GM18520 (cell line): ENCODE results near the gene NRXN2.

Source experiments
- ATAC-seq: cut with Tn5 transposase; IDR thresholded peaks from one replicate; pipeline ENCODE4 v1.9.1; 2021; ENCODE audit not compliant: unreplicated experiment

The NRXN2 gene

GRCh38 chr11:64654439-64654838 is 68.6 kb downstream of the NRXN2 start:
- ATAC-seq, result no peak

GRCh38 chr11:64653388-64653973 is 69.5 kb downstream of the NRXN2 start:
- no peak for ATAC-seq

DNA sequence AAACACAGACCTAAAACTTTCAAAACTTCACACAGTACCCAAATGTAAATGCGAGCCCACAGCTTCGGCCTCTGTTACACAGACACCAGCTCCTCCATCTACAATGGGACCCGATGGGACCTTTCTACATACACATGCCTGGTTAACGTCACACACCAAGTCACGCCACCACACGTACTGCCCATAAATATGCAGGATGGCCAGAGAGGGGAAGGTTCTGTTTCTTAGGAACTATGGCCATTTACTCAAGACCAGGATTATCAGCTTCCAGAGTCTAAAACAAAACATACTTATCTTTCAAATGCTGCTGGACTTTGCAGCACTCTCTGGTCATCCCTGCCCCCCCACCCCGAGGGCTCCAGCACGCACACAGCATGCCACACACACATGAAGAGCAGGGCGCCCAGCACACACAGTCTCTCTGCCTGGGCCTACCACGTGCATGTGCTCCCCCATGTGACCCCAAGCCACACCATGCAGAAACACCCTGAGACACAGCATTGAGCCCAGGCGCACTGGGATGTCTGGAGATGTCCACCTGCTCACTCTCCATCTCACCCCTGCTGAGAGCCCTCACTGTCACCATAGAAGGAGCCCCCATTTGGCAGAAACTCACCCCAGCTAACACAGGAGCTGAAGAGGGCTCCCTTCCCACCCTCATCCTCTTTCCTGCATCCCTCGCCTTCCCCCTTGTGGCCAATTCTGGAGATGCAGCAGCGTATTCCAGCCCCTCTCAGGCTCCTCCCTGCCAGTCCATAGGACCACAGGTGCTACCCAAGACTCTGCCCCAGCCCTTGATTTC is 70.2 kb downstream of the NRXN2 start:
- no peak for ATAC-seq

DNA sequence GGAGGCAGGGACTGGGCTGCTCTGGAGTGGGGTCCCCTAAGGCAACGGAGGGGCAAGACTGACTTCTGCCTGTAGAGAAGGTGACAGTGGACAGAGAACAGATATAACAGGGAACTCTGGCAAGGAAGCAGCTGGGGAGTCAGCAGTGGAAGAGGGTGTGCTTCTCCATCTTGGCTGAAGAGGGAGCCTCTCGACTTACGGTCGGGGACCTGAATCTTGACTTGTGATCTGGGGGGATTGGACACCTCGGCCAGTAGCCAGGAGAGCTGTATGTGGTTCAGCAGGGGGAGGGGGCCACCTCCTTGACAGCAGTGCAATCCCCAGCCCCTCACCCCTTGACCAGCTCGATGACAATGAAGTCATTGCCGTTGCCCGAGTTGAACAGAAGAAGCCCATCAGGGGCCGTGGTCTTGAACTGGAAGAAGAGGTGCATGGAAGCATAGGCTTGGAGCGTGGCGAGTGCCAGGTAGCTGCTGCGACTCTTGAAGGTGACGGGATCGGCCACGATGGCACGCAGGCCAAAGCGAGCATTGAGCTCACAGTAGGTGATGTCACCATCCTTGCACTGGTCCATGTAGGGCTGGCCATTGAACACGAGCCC is 72.0 kb downstream of the NRXN2 start:
- no peak for ATAC-seq

DNA sequence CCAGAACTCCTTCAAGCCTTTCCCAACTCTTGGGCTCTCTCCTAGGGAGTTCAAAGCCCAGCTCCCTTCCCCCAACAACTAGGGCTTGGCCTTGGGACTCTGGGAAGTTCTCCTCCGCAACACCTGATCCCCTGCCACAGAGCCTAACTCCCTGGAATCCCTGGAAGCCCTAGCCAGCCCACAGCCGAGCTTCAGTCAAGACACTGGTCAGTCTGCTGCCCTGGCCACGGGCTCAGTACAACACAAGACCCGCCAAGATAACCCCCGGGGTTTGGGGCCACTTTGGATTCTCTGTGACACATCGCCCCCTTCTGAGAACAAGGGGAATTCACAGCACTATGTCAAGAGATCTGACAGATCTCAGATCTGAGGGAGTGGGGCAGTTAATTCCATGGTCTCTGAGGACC is 73.7 kb downstream of the NRXN2 start:
- ATAC-seq, result no peak

- no peak for ATAC-seq
Observed at GRCh38 chr11:64648551-64648950, 74.4 kb downstream of the NRXN2 start.

DNA sequence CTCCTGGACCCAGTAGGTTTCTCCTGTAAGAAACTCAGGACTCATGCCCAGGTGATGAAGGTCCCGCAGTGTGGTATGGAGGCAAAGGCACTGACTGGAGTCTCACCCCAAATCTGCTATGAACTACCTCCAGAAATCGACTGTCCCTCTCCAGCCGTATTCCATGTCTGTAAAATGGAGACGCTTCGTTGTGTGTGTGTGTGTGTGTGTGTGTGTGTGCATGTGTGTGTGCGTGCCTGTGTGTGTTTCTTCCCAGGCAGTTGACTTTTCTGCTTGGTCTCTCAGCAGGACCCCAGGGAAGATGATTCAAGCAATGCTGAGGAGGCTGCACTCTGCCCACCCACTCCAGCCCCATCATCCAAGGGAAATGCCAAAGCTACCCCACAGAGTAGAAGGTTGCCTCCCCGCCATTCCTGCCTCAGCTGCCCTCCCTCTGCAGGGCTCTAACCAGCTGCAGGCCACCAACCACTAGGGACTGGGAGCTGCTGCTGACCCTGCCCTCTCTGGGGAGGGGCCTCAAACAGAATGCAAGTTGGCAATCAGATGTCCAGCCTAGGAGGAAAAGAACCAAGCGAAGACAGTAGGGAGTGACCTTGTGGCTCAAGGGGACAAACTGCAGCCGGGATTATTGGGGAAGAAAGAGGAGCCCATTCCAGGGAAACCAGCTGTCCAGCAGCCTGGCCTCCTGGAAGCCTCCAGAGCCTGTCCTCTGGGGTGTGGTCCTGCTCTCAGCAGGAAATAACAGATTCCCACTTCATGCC is 75.8 kb downstream of the NRXN2 start:
- ATAC-seq, result no peak

- ATAC-seq, result no peak
Observed at GRCh38 chr11:64644647-64645275, 78.2 kb downstream of the NRXN2 start.

DNA sequence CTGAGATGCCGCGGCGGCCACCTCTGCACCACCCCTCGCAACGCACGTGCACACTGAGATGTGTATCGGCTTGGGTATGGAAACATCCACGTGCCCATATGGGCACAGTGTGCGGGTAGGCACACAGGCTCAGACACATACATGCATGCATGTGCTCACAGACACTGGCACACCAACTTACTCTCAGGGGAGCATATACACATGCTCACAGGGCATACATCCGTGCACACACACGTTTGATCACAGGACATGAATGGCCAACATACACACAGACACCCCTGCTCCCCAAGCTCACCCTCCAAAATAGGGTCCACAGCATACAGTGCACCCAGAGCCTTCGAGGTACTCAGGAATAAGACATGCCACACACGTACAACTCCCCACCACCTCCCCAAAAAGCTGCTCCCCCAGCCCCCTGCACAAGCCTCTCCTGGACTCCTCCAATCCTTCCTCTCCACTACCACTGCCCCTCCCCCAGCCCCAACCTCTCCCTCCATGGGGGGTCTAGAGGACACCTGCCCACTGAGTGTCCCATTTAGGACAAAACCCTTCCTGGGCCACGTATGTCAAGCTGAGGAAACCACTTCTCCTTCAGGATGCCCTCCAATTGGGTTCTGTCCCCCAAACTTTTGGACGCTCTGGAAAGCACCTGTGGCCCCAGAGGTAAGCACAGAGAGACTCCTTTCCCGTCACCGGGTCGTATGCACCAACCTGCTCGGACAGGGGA is 78.9 kb downstream of the NRXN2 start:
- ATAC-seq, result no peak

DNA sequence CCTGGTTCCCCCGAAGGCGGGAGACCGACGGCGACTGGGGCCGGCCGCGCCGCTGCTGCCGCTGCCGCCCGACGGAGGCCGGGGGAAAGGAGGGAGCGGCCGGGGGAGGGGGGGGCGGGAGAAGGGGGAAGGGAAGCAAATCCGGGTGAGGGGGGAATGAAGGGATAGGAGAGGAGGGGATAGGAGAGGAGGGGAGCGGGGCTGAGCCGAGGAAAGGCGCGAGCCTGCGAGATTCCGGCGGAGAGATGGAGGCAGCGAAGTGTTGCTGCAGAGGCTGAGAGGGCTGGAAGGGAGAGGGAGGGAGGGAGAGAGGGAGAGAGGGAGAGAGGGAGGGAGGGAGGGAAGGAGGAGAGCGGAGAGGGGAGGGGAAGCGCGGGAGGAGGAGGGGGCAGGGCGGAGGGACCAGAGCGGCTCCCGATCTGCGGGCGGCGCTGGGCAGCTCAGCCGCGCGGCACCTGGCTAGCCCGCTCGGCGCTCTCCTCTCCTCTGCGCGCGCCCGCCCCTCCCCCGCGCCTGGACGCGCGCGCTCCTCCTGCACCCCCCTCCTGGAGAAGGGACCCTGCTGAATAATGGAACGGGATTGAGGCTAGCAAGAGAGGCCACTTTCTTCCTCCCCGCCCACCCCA is 79.6 kb downstream of the NRXN2 start:
- no peak for ATAC-seq

GRCh38 chr11:64642871-64643255 is 80.1 kb downstream of the NRXN2 start:
- no peak for ATAC-seq

DNA sequence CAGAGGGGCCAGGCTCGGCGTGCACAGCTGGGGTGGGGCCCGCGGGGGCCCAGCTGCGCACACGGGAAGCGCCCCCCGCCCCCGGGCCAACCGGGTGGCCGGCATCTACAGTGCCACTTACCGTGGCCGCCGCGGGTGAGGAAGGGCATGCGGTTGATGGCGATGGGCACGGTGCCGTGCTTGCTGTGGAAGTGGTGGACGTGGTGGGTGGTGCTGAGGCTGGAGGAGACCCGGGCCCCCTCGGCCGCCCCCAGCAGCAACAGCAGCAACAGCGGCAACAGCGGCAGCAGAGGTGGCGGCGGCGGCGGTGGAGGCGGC is 80.6 kb downstream of the NRXN2 start:
- ATAC-seq, result no peak

- no peak for ATAC-seq
Observed at GRCh38 chr11:64641596-64642417, 81.2 kb downstream of the NRXN2 start.

GRCh38 chr11:64639885-64640284 is 83.1 kb downstream of the NRXN2 start:
- no peak for ATAC-seq

DNA sequence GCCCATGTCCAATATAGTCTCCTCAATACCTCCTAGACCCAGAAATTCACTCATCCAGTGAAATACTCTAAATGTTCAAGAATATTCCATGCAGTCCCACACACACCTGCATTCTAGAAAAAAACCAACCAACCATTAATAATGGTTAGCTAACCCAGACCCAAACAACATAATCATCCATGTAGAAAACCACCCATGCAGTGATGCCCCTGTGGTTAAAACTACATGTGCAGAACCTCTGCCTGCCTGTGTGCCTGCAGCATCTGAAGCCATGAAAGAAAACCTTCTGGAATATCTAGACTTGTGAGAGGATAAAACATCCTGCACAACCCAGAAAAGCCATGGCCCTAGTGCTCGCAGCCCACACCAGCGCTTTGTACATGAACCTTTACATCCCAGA is 84.2 kb downstream of the NRXN2 start:
- no peak for ATAC-seq

DNA sequence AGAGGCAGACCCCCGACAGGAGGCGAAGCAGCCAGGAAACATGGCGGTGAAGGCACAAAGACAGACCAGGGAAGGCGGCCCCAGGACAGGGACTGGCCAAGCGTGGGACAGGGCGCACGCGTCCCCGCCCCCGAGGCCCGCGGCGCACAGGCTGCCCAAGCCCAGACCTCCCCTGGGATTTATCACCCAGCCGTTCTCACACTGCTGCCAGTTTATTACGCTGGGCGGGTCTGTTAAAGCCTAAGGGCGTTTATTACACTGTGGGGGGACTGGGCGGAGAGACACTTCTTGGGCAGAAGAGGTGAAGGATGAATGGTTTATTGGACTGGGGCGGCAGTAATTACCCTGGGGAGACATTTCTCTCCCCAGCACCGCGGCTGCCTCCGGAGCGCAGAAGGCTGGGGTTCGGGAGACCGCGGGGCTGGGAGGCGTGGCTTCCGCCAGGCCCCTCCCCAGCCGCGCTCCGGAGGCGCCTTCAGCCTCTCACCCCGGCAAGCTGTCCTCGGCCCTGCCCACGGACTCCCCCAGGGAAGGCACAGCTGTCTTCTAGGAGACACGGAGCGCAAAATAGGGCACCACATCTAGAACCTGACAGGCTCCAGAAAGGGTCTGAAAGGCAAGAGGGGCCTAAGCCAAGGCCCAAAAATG is 84.9 kb downstream of the NRXN2 start:
- ATAC-seq, result no peak

GRCh38 chr11:64637334-64638017 is 85.5 kb downstream of the NRXN2 start:
- ATAC-seq, result no peak

DNA sequence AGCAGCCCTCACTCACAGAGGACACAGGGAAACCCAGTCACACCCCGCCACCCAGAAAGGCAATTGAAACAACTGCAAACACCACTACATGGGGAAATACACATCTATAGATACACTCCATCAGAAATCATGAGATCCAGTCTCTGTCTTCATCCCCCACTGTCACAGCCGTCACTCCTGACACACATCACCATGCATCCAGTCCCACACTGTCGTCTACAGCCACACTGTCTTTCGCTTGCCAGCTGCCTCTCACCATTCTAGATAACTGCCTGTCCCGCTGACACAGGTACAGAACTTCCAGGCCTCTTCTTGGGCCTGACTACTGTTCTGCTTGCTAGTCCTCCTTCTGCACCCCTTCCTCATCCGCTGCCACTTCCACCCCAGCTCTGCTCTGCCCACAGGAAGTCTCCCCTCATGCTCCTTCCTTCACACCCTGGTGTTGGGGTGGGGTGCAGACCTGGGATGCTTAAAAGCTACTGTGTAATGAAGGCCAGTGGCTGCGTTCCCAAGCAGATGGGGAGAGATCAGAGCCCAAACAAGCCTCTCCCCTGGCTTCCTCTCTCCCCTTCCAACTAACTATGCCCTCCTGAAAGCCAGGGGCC is 89.3 kb downstream of the NRXN2 start:
- ATAC-seq, result no peak
